Body of pancreas (tissue), 4 donors: ENCODE data around the gene LAT.

Experiments used
- POLR2A ChIP-seq, 3 donors: fragments of 450-650 bp; IDR thresholded peaks; one replicate each; pipeline ENCODE4 v1.6.1; 2016; ENCODE audit warnings: antibody characterized with exemption in 3 of 3, mild to moderate bottlenecking in 2 of 3
- TF ChIP-seq, protein P1 (sequence below), 7 experiments: fragments of 450-650 bp in 4 of 7; fragments of 200-600 bp in 3 of 7; sonication (generic) in 3 of 7; IDR thresholded peaks; one replicate each; pipeline ENCODE4 v1.5.1; 2016 to 2019; ENCODE audit warnings: antibody characterized with exemption in 7 of 7

DNA sequence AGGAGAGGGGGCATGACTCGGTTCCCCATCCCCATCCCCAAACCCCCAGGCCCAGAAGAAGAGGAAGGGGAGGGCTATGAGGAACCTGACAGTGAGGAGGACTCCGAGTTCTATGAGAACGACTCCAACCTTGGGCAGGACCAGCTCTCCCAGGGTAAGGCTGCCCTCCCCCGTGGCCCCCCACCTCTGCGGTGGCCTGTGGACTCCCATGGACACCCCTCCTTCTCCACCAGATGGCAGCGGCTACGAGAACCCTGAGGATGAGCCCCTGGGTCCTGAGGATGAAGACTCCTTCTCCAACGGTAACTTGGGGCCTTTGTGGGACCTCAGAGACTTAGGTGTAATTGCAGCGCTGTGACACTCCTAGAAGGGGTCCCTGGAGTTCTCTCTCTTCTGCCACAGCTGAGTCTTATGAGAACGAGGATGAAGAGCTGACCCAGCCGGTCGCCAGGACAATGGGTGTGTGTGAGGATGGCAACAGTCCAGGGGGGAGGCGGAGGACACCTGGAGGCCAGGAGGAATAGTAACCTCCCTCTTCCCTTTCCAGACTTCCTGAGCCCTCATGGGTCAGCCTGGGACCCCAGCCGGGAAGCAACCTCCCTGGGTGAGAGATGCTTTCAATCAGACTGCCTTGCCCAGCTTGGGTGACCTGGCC lies 47.5 kb upstream of the LAT start:
- TF ChIP-seq, protein P1, sequence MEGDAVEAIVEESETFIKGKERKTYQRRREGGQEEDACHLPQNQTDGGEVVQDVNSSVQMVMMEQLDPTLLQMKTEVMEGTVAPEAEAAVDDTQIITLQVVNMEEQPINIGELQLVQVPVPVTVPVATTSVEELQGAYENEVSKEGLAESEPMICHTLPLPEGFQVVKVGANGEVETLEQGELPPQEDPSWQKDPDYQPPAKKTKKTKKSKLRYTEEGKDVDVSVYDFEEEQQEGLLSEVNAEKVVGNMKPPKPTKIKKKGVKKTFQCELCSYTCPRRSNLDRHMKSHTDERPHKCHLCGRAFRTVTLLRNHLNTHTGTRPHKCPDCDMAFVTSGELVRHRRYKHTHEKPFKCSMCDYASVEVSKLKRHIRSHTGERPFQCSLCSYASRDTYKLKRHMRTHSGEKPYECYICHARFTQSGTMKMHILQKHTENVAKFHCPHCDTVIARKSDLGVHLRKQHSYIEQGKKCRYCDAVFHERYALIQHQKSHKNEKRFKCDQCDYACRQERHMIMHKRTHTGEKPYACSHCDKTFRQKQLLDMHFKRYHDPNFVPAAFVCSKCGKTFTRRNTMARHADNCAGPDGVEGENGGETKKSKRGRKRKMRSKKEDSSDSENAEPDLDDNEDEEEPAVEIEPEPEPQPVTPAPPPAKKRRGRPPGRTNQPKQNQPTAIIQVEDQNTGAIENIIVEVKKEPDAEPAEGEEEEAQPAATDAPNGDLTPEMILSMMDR (IDR thresholded peaks at IDR 0.05) = no peak
- TF ChIP-seq POLR2A (IDR thresholded peaks at IDR 0.05) = no peak
